Lower leg skin (tissue), 3 donors: ENCODE data around the gene IFT52.

Experiments used
- CTCF ChIP-seq, 3 donors: fragments of 450-650 bp; IDR thresholded peaks; one replicate each; pipeline ENCODE4 v1.5.1; 2016; ENCODE audit warnings: antibody characterized with exemption in 3 of 3, mild to moderate bottlenecking in 3 of 3, moderate library complexity in 2 of 3
- POLR2A ChIP-seq, 2 donors: fragments of 450-650 bp; IDR thresholded peaks; one replicate each; pipeline ENCODE4 v1.6.1; 2016 to 2017; ENCODE audit warnings: antibody characterized with exemption in 2 of 2, mild to moderate bottlenecking in 1 of 2, moderate library complexity in 1 of 2

- TF ChIP-seq CTCF (IDR thresholded peaks at IDR 0.05) (no peak), POLR2A (IDR thresholded peaks at IDR 0.05) (no peak)
Observed at GRCh38 chr20:43689165-43689564, 98.4 kb downstream of the IFT52 start.
